Stomach (tissue), 9 donors: ENCODE measurements around the gene CAPN12. TPM values are rescaled to one million over a fixed set of nuclear protein-coding genes. Genes with fewer than 3 reads are reported as not detected.
"Not testable (repeated sequence)": the region's sequence is repeated elsewhere in the genome, so short reads cannot be mapped to it uniquely, and the experiment has no call there.

Experiments
- DNase-seq, 2 donors: peaks; one replicate each; pipeline versions ENCODE4 v3.0.0 to v3.0.0-alpha.2; 2013 to 2019
- H3K27ac ChIP-seq, 5 donors: fragments of 200-600 bp in 4 of 5; sonication (generic) in 4 of 5; one replicate each; pipeline ENCODE4 v1.5.1; 2013 to 2019; ENCODE audit warnings: mild to moderate bottlenecking in 1 of 5, moderate library complexity in 1 of 5
- H3K27me3 ChIP-seq, 3 donors: fragments of 200-600 bp; sonication (generic); one replicate each; pipeline ENCODE4 v1.5.1; 2017 to 2019; ENCODE audit warnings: mixed run types in 1 of 3
- H3K36me3 ChIP-seq, 4 donors: fragments of 200-600 bp; sonication (generic); 1 replicate in 3 of 4; 2 replicates in 1 of 4; pipeline ENCODE4 v1.5.1; 2016 to 2019
- H3K4me1 ChIP-seq, 4 donors: fragments of 200-600 bp; sonication (generic); one replicate each; pipeline ENCODE4 v1.5.1; 2016 to 2019
- H3K4me3 ChIP-seq, 4 donors: fragments of 200-600 bp; sonication (generic) in 3 of 4; one replicate each; pipeline ENCODE4 v1.5.1; 2016 to 2019; ENCODE audit warnings: mild to moderate bottlenecking in 1 of 4
- H3K9me3 ChIP-seq, 4 donors: fragments of 200-600 bp; sonication (generic); one replicate each; pipeline ENCODE4 v1.5.1; 2016 to 2019
- EP300 ChIP-seq: sonication (generic); formaldehyde crosslinking; IDR thresholded peaks from one replicate; pipeline ENCODE4 v1.6.1; 2017; ENCODE audit warnings: antibody characterized with exemption
- POLR2A ChIP-seq, 4 donors: fragments of 450-650 bp; IDR thresholded peaks; one replicate each; pipeline ENCODE4 v1.6.1; 2016; ENCODE audit warnings: antibody characterized with exemption in 4 of 4, control low read depth in 2 of 4, mild to moderate bottlenecking in 1 of 4, moderate library complexity in 1 of 4
- POLR2AphosphoS5 ChIP-seq, 3 donors: sonication (generic); formaldehyde crosslinking; IDR thresholded peaks; one replicate each; pipeline ENCODE4 v1.6.1; 2016; ENCODE audit warnings: antibody characterized with exemption in 3 of 3
- WGBS, 5 donors: extraction: QIAGEN DNeasy Blood & Tissue Kit in 3 of 5; methylation state at CpG; one replicate each; pipeline versions ENCODE4 v1.1.5 to v1.1.7; 2013 to 2018; 5-methylcytosine and 5-hydroxymethylcytosine counted together
- intact Hi-C: fragments of 100-400 bp; cut with DNase I; formaldehyde crosslinking; loops from one replicate; pipeline ENCODE4 v1.15.1; 2023; ENCODE audit warnings: low total_unique reads
- polyA plus RNA-seq, 3 donors: library from polyadenylated mRNA; stranded (reverse); fragments of 200-250 nt; gene quantifications; one replicate each; pipeline ENCODE4 v1.2.3, GENCODE V29; 2013
- total RNA-seq, 5 donors: library from RNA; depleted of rRNA; stranded (reverse); fragments of >200 nt; gene quantifications; one replicate each; pipeline versions ENCODE4 v1.1.0 to v1.2.3, GENCODE V29; 2014 to 2016
- TF ChIP-seq, protein P1 (sequence below), 7 experiments: fragments of 450-650 bp in 4 of 7; fragments of 200-600 bp in 3 of 7; sonication (generic) in 3 of 7; IDR thresholded peaks; one replicate each; pipeline ENCODE4 v1.5.1; 2016 to 2019; ENCODE audit warnings: antibody characterized with exemption in 7 of 7, control low read depth in 2 of 7, mild to moderate bottlenecking in 1 of 7
- donor health status: healthy with polysubstance abuse.
- donor health status: Bipolar disorder and iron deficiency.
- donor health status: healthy.

The CAPN12 gene
- total and polyA plus RNA-seq, 8 donors = 1.2 to 33.3 (median 5.6) TPM

DNA sequence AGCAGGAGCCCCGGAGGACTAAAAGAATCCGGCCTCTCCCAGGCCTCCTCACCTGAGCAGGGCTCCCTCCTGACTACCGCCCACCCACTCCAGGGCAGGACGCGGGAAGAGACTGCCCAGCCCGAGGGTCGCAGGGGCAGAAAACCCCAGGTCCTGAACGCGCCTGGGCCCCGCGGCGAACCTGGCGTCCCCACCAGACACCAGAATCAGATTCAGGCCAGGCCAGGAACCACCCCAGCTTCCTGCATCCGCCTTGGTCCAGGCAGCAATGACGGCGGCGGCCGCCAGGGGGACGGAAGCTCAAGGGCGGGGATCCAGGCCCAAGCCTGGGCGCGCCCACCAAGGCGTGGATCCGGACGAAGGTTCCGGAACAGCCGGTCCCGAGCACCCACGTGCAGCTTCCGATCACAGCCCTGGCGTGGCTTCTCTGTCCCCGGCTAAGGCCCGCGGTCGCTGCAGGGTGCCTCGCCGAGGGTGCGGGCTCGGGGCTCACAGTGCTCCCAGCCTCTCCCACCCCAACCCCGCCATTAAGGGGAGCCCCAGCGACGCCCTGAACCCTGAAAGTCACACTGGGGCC lies 25.4 kb upstream of the CAPN12 start:
- intact Hi-C loops = no loop called here
- Histone ChIP-seq H3K36me3 (no peaks in the 10 kb centered on the region), H3K9me3 (no peaks in the 10 kb centered on the region), H3K4me1 (peaks cover 0 to 12% (median 8%) of the 10 kb centered on the region in 4 donors), H3K27me3 (no peaks in the 10 kb centered on the region), H3K27ac (peak overlapping the region; percentile 11 to 74 (median 65)), H3K4me3 (peak overlapping the region; percentile 28 to 38 (median 35))
- peak; percentile 92 to 96 for DNase-seq
- WGBS, 5 donors = 13 to 49% (median 14%) methylated on average over 5 to 42 of the region's 42 CpGs
- TF ChIP-seq POLR2AphosphoS5 (IDR thresholded peaks at IDR 0.05) (peak; percentile 47 to 93 (median 76)), POLR2A (IDR thresholded peaks at IDR 0.05) (no peak)
- TF ChIP-seq, protein P1, sequence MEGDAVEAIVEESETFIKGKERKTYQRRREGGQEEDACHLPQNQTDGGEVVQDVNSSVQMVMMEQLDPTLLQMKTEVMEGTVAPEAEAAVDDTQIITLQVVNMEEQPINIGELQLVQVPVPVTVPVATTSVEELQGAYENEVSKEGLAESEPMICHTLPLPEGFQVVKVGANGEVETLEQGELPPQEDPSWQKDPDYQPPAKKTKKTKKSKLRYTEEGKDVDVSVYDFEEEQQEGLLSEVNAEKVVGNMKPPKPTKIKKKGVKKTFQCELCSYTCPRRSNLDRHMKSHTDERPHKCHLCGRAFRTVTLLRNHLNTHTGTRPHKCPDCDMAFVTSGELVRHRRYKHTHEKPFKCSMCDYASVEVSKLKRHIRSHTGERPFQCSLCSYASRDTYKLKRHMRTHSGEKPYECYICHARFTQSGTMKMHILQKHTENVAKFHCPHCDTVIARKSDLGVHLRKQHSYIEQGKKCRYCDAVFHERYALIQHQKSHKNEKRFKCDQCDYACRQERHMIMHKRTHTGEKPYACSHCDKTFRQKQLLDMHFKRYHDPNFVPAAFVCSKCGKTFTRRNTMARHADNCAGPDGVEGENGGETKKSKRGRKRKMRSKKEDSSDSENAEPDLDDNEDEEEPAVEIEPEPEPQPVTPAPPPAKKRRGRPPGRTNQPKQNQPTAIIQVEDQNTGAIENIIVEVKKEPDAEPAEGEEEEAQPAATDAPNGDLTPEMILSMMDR (IDR thresholded peaks at IDR 0.05) = peak in 6 of 7 experiments; percentile 28 to 93 (median 85)

DNA sequence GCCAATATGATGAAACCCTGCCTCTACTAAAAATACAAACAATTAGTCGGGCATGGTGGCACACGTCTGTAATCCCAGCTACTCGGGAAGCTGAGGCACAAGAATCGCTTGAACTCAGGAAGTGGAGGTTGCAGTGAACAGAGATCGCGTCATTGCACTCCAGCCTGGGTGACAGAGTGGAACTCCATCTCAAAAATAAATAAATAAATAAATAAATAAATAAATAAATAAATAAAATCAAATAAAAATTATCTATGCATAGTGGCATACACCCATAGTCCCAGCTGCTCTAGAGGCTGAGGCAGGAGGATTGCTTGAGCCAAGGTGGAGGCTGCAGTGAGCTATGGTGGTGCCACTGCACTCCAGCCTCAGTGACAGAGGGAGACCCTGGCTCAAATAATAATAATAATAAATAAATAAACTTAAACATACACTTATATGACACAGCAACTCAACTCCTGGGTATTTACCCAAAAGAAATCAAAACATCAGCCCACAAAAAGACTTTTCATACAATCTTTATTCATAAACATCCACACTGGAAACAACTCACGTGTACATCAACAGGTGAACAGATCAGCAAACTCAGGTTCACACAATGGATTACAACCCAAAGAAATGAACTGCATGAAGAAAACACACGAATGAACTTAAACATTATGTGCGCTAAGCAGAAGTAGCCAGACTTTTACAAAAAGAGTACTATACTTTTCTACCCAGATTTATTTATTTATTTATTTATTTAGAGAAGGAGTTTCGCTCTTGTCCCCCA lies 22.2 kb upstream of the CAPN12 start:
- Histone ChIP-seq H3K4me1 (peaks cover 0 to 12% (median 8%) of the 10 kb centered on the region in 4 donors), H3K27ac (no peak overlapping the region), H3K4me3 (no peak overlapping the region), H3K36me3 (no peaks in the 10 kb centered on the region), H3K9me3 (no peaks in the 10 kb centered on the region), H3K27me3 (no peaks in the 10 kb centered on the region)
- no peak for TF ChIP-seq EP300
- no peak for TF ChIP-seq POLR2AphosphoS5 (IDR thresholded peaks at IDR 0.05)
- TF ChIP-seq, protein P1 (IDR thresholded peaks at IDR 0.05) = no peak
- TF ChIP-seq POLR2A (IDR thresholded peaks at IDR 0.05) = no peak
- DNase-seq = no peak
- 82 to 90% (median 89%) methylated on average over 10 of the region's 10 CpGs for WGBS, 5 donors
- intact Hi-C loops = no loop called here

DNA sequence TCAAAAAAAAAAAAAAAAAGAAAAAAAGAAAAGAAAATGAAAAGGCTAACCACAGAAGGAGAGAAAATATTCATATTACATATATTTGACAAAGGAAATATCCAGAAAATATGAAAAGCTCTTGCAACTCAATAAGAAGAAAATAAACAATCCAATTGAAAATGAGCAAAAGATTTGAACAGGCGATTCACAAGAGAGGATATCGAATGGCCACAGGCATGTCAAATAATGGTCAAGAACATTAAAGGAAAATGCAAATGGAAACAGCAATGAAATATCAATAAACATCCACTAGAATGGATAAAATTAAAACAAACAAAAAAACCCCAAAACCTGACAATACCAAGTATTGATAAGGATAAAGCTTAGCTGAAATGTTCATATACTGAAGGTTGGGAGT lies 20.9 kb upstream of the CAPN12 start:
- no peak for DNase-seq
- H3K4me1 ChIP-seq = peaks cover 0 to 12% (median 8%) of the 10 kb centered on the region in 4 donors
- H3K9me3 ChIP-seq = no peaks in the 10 kb centered on the region
- TF ChIP-seq EP300 = no peak
- no peak for TF ChIP-seq POLR2A (IDR thresholded peaks at IDR 0.05)
- TF ChIP-seq, protein P1 (IDR thresholded peaks at IDR 0.05) = no peak
- no peak for TF ChIP-seq POLR2AphosphoS5 (IDR thresholded peaks at IDR 0.05)
- no peak overlapping the region for H3K27ac ChIP-seq
- H3K27me3 ChIP-seq = no peaks in the 10 kb centered on the region
- intact Hi-C loops = no loop called here
- H3K36me3 ChIP-seq = no peaks in the 10 kb centered on the region
- H3K4me3 ChIP-seq = no peak overlapping the region
- 92 to 98% (median 97%) methylated on average over 2 of the region's 2 CpGs for WGBS, 5 donors

DNA sequence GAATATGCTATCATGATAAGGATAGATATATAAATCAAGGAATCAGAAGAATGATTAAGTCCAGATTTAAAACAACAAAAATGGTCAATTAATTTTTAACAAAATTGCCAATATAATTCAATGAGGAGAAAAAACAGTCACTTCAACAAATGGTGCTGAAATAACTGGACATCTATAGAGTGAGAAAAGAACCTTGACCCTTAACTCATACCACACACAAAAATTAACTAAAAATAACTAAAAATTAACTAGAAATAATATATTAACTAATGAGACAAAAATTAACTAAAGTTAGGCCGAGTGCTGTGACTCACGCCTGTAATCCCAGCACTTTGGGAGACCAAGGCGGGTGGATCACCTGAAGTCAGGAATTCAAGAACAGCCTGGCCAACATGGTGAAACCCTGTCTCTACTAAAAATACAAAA lies 19.5 kb upstream of the CAPN12 start:
- H3K36me3 ChIP-seq = no peaks in the 10 kb centered on the region
- TF ChIP-seq POLR2AphosphoS5 (IDR thresholded peaks at IDR 0.05) = no peak
- no peak for TF ChIP-seq POLR2A (IDR thresholded peaks at IDR 0.05)
- no peak for TF ChIP-seq EP300
- TF ChIP-seq, protein P1 (IDR thresholded peaks at IDR 0.05) = no peak
- H3K4me1 ChIP-seq = no peaks in the 10 kb centered on the region
- H3K27me3 ChIP-seq = no peaks in the 10 kb centered on the region
- no peak for DNase-seq
- no peaks in the 10 kb centered on the region for H3K9me3 ChIP-seq
- WGBS, 5 donors = 84 to 94% (median 92%) methylated on average over 3 of the region's 3 CpGs
- no peak overlapping the region for H3K4me3 ChIP-seq
- no peak overlapping the region for H3K27ac ChIP-seq
- intact Hi-C loops = no loop called here

DNA sequence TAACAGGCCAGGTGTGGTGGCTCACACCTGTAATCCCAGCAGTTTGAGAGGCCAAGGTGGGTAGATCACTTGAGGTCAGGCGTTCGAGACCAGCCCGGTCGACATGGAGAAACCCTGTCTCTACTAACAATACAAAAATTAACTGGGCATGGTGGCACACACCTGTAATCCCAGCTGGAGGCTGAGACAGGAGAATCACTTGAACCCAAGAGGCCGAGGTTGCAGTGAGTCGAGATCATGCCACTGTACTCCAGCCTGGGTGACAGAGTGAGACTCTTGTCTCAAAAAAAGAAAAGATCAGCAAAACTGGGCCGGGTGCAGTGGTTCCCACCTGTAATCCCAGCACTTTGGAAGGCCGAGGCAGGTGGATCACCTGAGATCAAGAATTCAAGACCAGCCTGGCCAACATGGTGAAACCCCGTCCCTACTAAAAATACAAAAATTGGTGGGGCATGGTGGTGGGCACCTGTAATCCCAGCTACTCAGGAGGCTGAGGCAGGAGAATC lies 17.7 kb upstream of the CAPN12 start:
- intact Hi-C loops = not testable (repeated sequence)

DNA sequence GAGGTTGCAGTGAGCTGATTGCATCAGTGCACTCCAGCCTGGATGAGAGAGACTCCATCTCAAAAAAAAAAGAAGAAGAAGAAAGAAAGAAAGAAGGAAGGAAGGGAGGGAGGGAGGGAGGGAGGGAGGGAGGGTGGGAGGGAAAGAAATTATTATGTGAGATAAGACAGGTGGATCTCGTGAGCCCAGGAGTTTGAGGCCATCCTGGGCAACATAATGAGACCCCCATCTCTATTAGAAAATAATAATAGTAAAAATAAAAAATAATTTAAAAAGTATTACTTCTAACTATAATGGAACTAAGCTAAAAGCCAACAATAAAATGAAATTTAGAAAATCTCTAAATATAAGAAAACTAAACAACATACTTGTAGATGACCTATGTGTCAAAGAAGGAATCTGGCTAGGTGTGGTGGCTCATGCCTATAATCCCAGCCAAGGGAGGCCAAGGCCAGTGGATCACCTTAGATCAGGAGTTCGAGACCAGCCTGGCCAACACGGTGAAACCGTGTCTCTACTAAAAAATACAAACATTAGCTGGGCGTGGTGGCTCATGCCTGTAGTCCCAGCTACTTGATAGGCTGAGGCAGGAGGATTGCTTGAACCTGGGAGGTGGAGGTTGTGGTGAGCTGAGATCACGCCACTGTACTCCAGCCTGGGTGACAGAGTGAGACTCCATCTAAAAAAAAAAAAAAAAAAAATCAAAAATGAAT lies 16.7 kb upstream of the CAPN12 start:
- H3K4me3 ChIP-seq, H3K27me3 ChIP-seq, DNase-seq, intact Hi-C loops, H3K36me3 ChIP-seq, H3K4me1 ChIP-seq, H3K9me3 ChIP-seq, H3K27ac ChIP-seq: not testable (repeated sequence)
- WGBS, 5 donors = 49 to 74% (median 66%) methylated on average over 6 of the region's 6 CpGs

More for the DNA sequence above, 17.7 kb upstream of the CAPN12 start:
- not testable (repeated sequence) for H3K27me3 ChIP-seq, H3K9me3 ChIP-seq, H3K36me3 ChIP-seq, DNase-seq, H3K4me1 ChIP-seq, H3K27ac ChIP-seq, H3K4me3 ChIP-seq
- WGBS, 5 donors = 94 to 96% (median 96%) methylated on average over 9 of the region's 9 CpGs
